ENCODE data around the gene BAG5. TPM values are rescaled to one million over a fixed set of nuclear protein-coding genes. Genes with fewer than 3 reads are reported as not detected.
A peak's percentile ranks its signal among the peaks of the same experiment; 100 is the strongest.

Gene BAG5
- total RNA-seq, 1 experiment from 2014 or later = 36.5 TPM

DNA sequence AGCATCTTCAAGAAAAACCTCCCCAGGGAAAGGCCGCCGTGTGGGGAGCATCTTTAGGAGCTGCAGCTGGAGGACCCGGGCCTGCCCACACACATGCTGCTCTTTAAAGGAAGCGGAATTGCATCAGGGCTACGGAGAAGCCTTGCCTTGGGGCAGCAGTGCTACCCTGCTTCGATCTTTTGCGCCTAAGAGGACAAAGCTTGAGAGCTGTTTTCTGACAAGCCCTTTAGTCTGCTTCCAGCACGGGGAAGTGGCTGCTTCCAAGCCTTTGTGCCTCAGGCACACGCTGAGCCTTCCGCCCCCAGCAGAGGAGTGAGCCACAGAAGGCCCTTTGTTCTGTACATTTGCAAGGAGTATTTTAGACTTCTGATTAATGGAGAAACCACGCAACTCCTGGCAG lies 31.8 kb upstream of the BAG5 start:
- intact Hi-C loops (cut with micrococcal nuclease; ENCODE audit: unreplicated experiment) = no loop called here
- H3K4me3 Mint-ChIP-seq (ENCODE audit: low read depth, unreplicated experiment) = peak overlapping the region; percentile 57
- CTCF ChIA-PET = interaction anchor here (0.5 to 1.0 kb wide), 6 partner anchors 11 to 1523 kb away, joined by 3 to 8 read pairs (median 4); no protein-coding TSS in a partner anchor
- H3K4me1 Mint-ChIP-seq (ENCODE audit: low read depth, unreplicated experiment) = peaks cover 17% of the 10 kb centered on the region
- peaks cover 15% of the 10 kb centered on the region for H3K36me3 Mint-ChIP-seq (ENCODE audit: insufficient read depth, unreplicated experiment)
- peak overlapping the region; percentile 75 for H3K27ac Mint-ChIP-seq (ENCODE audit: unreplicated experiment)
- no peaks in the 10 kb centered on the region for H3K9me3 Mint-ChIP-seq (ENCODE audit: low read depth, unreplicated experiment)
- H3K27me3 Mint-ChIP-seq (ENCODE audit: unreplicated experiment) = no peaks in the 10 kb centered on the region
- no TSS peak for BruUV-seq (replicated peaks)
- DNase-seq = peak; percentile 86
- TF ChIP-seq, protein P1, sequence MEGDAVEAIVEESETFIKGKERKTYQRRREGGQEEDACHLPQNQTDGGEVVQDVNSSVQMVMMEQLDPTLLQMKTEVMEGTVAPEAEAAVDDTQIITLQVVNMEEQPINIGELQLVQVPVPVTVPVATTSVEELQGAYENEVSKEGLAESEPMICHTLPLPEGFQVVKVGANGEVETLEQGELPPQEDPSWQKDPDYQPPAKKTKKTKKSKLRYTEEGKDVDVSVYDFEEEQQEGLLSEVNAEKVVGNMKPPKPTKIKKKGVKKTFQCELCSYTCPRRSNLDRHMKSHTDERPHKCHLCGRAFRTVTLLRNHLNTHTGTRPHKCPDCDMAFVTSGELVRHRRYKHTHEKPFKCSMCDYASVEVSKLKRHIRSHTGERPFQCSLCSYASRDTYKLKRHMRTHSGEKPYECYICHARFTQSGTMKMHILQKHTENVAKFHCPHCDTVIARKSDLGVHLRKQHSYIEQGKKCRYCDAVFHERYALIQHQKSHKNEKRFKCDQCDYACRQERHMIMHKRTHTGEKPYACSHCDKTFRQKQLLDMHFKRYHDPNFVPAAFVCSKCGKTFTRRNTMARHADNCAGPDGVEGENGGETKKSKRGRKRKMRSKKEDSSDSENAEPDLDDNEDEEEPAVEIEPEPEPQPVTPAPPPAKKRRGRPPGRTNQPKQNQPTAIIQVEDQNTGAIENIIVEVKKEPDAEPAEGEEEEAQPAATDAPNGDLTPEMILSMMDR (IDR thresholded peaks at IDR 0.05; ENCODE audit: unreplicated experiment) = no peak

DNA sequence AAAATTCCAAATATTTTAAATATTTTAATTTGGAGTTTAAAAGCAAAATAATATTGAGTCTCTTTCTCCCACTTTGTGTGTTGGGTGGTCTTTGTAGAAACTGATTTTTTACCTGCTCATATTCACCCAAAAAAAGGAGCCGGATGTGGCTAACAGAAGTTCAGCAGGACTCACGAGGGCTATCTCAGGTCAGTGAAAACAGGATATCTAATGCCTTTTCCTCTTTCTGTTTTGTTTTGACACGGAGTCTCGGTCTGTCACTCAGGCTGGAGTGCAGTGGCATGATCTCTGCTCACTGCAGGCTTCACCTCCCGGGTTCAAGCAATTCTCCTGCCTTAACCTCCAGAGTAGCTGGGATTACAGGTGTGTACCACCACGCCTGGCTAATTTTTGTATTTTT lies 31.1 kb upstream of the BAG5 start:
- TF ChIP-seq, protein P1 (IDR thresholded peaks at IDR 0.05; ENCODE audit: unreplicated experiment) = no peak
- peak overlapping the region; percentile 75 for H3K27ac Mint-ChIP-seq (ENCODE audit: unreplicated experiment)
- no peak for DNase-seq
- no TSS peak for BruUV-seq (replicated peaks)
- peak overlapping the region; percentile 57 for H3K4me3 Mint-ChIP-seq (ENCODE audit: low read depth, unreplicated experiment)
- no peaks in the 10 kb centered on the region for H3K27me3 Mint-ChIP-seq (ENCODE audit: unreplicated experiment)
- H3K36me3 Mint-ChIP-seq (ENCODE audit: insufficient read depth, unreplicated experiment) = peaks cover 17% of the 10 kb centered on the region
- H3K4me1 Mint-ChIP-seq (ENCODE audit: low read depth, unreplicated experiment) = peaks cover 17% of the 10 kb centered on the region
- CTCF ChIA-PET = interaction anchor here (0.7 to 1.0 kb wide), 4 partner anchors 11 to 34 kb away, joined by 3 to 6 read pairs (median 4); no protein-coding TSS in a partner anchor
- intact Hi-C loops (cut with micrococcal nuclease; ENCODE audit: unreplicated experiment) = no loop called here
- no peaks in the 10 kb centered on the region for H3K9me3 Mint-ChIP-seq (ENCODE audit: low read depth, unreplicated experiment)

DNA sequence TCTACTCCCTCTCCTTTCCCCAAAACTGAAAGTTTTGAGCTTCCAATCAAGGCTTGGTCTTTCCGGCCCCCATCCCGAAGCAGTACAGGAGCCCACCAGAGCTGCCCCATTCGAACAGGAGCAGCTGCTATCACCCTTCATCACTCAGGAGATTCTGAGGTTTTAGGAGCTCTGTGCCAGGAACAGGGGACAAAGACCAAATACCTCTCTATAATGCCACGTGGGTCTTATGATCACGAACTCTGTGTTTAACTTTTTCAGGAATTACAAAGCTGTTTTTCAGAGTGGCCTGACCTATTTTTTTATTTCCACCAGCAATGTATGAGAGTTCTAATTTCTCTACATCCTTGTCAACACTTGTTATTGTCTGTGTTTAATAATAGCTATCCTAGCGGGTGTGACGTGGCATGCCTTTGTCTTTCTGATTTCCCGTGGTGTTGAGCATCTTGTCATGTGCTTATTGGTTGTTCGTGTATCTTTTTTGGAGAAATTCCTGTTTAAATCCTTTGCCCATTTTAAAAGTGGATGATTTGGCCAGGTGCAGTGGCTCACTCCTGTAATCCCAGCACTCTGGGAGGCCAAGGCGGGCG lies 22.0 kb upstream of the BAG5 start:
- Mint-ChIP-seq H3K36me3 (ENCODE audit: insufficient read depth, unreplicated experiment) (peaks cover 12% of the 10 kb centered on the region), H3K27me3 (ENCODE audit: unreplicated experiment) (no peaks in the 10 kb centered on the region), H3K27ac (ENCODE audit: unreplicated experiment) (no peak overlapping the region), H3K9me3 (ENCODE audit: low read depth, unreplicated experiment) (no peaks in the 10 kb centered on the region), H3K4me1 (ENCODE audit: low read depth, unreplicated experiment) (no peaks in the 10 kb centered on the region), H3K4me3 (ENCODE audit: low read depth, unreplicated experiment) (no peak overlapping the region)
- intact Hi-C loops (cut with micrococcal nuclease; ENCODE audit: unreplicated experiment) = no loop called here
- DNase-seq = no peak
- TF ChIP-seq, protein P1 (IDR thresholded peaks at IDR 0.05; ENCODE audit: unreplicated experiment) = no peak
- no TSS peak for BruUV-seq (replicated peaks)
- CTCF ChIA-PET = interaction anchor here (0.6 to 0.7 kb wide), 2 partner anchors 396 to 680 kb away, joined by 3 read pairs; no protein-coding TSS in a partner anchor

DNA sequence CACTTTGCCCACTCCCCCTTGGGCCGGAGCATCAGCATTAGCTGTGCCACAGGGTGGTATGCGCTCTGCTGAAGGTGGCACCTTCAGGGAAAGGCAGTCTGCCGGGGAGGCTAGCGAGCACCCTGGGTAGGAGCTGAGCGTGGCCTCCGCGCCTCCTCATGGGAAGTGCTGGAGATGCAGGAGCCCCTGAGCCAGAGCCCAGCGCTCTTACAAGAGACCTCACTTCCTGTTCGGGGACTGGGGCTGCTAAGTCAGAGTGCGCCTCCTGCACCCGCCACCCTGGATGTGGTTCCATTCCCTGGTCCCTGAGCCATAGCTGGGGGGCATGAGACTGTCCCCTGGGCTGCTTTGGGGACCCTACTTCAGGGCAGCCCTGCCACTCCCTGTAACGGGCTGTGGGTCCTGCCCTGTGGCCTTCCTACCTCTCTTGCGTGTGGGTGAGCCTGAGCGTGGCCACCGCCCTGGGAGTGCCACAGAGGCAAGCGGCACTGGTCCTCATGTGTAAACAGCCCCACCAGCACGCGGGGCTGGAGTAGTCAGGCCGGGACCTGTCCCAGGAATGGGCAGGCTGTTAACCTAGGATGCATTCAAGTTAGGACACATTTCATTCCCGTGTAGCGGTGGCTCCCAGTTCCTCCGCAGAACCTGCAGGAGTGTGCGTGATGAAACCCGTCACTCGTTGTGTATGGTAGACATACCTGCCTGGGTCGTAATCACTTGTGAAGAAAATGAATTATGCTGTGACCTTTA lies 19.7 kb upstream of the BAG5 start:
- intact Hi-C loops (cut with micrococcal nuclease; ENCODE audit: unreplicated experiment) = no loop called here
- peaks cover 8% of the 10 kb centered on the region for H3K36me3 Mint-ChIP-seq (ENCODE audit: insufficient read depth, unreplicated experiment)
- CTCF ChIA-PET = no interaction called here
- TF ChIP-seq, protein P1 (IDR thresholded peaks at IDR 0.05; ENCODE audit: unreplicated experiment) = no peak
- H3K9me3 Mint-ChIP-seq (ENCODE audit: low read depth, unreplicated experiment) = no peaks in the 10 kb centered on the region
- H3K27me3 Mint-ChIP-seq (ENCODE audit: unreplicated experiment) = no peaks in the 10 kb centered on the region
- H3K27ac Mint-ChIP-seq (ENCODE audit: unreplicated experiment) = no peak overlapping the region
- no peaks in the 10 kb centered on the region for H3K4me1 Mint-ChIP-seq (ENCODE audit: low read depth, unreplicated experiment)
- BruUV-seq (replicated peaks) = no TSS peak
- no peak for DNase-seq
- no peak overlapping the region for H3K4me3 Mint-ChIP-seq (ENCODE audit: low read depth, unreplicated experiment)

Measured in Calu3 (cell line).